ENCODE results near the gene PRR3.

GRCh38 chr6:30571075-30571761 lies 14.1 kb downstream of the PRR3 start, which contains the start of gene ABCF1:
- TF ChIP-seq CTCF (IDR thresholded peaks at IDR 0.05) (no peak), POLR2A (IDR thresholded peaks at IDR 0.05) (peak; percentile 75 to 92 (median 88))

Data from body of pancreas (tissue), 4 donors.